Peyer's patch (tissue), 4 donors: Measurements from ENCODE around the gene GIGYF1.

Experiments used
- CTCF ChIP-seq, 6 experiments: fragments of 450-650 bp in 4 of 6; fragments of 200-600 bp in 2 of 6; sonication (generic) in 1 of 6; IDR thresholded peaks; one replicate each; pipeline ENCODE4 v1.5.1; 2017 to 2019; ENCODE audit warnings: antibody characterized with exemption in 6 of 6, mild to moderate bottlenecking in 3 of 6, moderate library complexity in 1 of 6
- POLR2A ChIP-seq, 2 donors: fragments of 450-650 bp; IDR thresholded peaks; one replicate each; pipeline ENCODE4 v1.5.1; 2017; ENCODE audit warnings: antibody characterized with exemption in 2 of 2, mild to moderate bottlenecking in 2 of 2, moderate library complexity in 2 of 2

- TF ChIP-seq POLR2A (IDR thresholded peaks at IDR 0.05): peak; percentile 49 to 74
- TF ChIP-seq CTCF (IDR thresholded peaks at IDR 0.05): no peak
Observed at GRCh38 chr7:100705753-100706671, 12.0 kb upstream of the GIGYF1 start, which contains the start of gene POP7.
